ENCODE data around the gene ANKRD29. TPM values are rescaled to one million over a fixed set of nuclear protein-coding genes. Genes with fewer than 3 reads are reported as not detected.
A peak's percentile ranks its signal among the peaks of the same experiment; 100 is the strongest.

The ANKRD29 gene
- total RNA-seq, 2 experiments from 2014 or later, result not detected

DNA sequence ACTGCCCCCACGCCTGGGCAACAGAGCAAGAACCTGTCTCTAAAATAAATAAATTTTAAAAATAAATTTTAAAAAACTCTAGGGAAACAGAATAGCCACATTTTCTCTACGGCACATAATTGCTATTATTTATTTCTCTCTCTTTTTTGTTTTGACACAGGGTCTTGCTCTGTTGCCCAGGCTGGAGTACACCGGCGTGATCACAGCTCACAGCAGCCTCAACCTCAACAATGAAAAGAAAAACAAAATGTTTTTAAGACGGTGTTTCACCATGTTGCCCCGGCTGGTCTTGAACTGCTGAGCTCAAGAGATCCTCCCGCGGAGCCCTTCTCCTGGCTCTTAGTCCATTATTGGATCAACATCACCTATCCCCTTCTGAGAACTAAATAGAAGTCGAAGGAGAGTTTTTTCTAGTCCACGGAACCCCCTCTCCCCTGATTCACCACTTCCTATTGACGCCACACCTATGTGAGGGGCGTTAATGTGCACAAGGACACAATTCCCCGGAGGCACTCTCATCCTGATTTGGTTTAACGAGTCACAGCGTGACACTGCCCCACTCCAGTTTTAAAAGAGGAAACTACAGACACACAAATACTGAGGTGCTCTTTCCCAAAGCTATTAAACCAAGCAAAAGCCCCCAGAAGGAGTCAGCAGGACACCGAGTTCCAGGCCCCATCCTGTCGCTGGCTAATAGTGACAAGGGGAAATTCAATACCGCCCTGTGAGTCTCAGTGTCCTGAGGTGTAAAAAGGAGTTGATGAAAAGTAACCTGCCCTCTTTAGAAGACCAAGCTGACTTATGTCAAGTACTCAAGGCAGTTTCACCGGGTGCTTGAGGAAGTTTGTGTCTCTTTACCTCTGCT is 77.5 kb downstream of the ANKRD29 start:
- TF ChIP-seq, protein P1, sequence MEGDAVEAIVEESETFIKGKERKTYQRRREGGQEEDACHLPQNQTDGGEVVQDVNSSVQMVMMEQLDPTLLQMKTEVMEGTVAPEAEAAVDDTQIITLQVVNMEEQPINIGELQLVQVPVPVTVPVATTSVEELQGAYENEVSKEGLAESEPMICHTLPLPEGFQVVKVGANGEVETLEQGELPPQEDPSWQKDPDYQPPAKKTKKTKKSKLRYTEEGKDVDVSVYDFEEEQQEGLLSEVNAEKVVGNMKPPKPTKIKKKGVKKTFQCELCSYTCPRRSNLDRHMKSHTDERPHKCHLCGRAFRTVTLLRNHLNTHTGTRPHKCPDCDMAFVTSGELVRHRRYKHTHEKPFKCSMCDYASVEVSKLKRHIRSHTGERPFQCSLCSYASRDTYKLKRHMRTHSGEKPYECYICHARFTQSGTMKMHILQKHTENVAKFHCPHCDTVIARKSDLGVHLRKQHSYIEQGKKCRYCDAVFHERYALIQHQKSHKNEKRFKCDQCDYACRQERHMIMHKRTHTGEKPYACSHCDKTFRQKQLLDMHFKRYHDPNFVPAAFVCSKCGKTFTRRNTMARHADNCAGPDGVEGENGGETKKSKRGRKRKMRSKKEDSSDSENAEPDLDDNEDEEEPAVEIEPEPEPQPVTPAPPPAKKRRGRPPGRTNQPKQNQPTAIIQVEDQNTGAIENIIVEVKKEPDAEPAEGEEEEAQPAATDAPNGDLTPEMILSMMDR (conservative IDR thresholded peaks at IDR 0.05; ENCODE audit: low read length), result 0 out of 2 replicates have a peak, but pooled peaks have one; percentile 7
- TF ChIP-seq EZH2phosphoT487 (IDR thresholded peaks at IDR 0.05; ENCODE audit: borderline replicate concordance, low read depth, low read length), result no peak
- ChIA-PET CTCF (ENCODE audit: unreplicated experiment) (interaction anchor here (1.4 kb wide), 1 partner anchor 87 kb away, joined by 4 read pairs; no protein-coding TSS in a partner anchor), POLR2A (interaction anchor here (0.8 to 1.5 kb wide), 6 partner anchors 12 to 606 kb away, joined by 3 to 4 read pairs (median 4); no protein-coding TSS in a partner anchor)
- no peaks in the 10 kb centered on the region for H3K9me2 ChIP-seq (ENCODE audit: insufficient read depth, low read length)
- no peaks in the 10 kb centered on the region for H4K20me1 ChIP-seq (ENCODE audit: insufficient read depth, low read length)
- H2AFZ ChIP-seq (ENCODE audit: low read length), result peak overlapping the region; percentile 77; the same call in 1 of the 2 replicates
- peak overlapping the region; percentile 94 for H3K4me2 ChIP-seq (ENCODE audit: low read length)
- peak overlapping the region; percentile 85 for H3K27ac ChIP-seq (ENCODE audit: low read depth, low read length, poor library complexity, severe bottlenecking)
- peaks cover 19% of the 10 kb centered on the region for H3K36me3 ChIP-seq (ENCODE audit: insufficient read depth, low read length)
- BruUV-seq (replicated peaks), result TSS peak; percentile 52
- intact Hi-C loops (cut with micrococcal nuclease; ENCODE audit: unreplicated experiment), result loop anchor here (5.0 to 10.0 kb wide), 2 partner anchors 160 to 448 kb away; partner anchors contain the start of gene CABLES1
- DNase-seq (ENCODE audit: low spot score), result peak; percentile 48
- H3K79me2 ChIP-seq (ENCODE audit: insufficient read depth, low read depth, low read length), result peaks cover 25% of the 10 kb centered on the region; the same call in 1 of the 2 replicates
- peak overlapping the region; percentile 87 for H3K4me3 ChIP-seq (ENCODE audit: low read depth, low read length, poor library complexity, severe bottlenecking)
- H3K4me1 ChIP-seq (ENCODE audit: insufficient read depth, low read length, poor library complexity, severe bottlenecking), result peaks cover 25% of the 10 kb centered on the region
- H3K9me3 ChIP-seq (ENCODE audit: low read length), result no peaks in the 10 kb centered on the region

DNA sequence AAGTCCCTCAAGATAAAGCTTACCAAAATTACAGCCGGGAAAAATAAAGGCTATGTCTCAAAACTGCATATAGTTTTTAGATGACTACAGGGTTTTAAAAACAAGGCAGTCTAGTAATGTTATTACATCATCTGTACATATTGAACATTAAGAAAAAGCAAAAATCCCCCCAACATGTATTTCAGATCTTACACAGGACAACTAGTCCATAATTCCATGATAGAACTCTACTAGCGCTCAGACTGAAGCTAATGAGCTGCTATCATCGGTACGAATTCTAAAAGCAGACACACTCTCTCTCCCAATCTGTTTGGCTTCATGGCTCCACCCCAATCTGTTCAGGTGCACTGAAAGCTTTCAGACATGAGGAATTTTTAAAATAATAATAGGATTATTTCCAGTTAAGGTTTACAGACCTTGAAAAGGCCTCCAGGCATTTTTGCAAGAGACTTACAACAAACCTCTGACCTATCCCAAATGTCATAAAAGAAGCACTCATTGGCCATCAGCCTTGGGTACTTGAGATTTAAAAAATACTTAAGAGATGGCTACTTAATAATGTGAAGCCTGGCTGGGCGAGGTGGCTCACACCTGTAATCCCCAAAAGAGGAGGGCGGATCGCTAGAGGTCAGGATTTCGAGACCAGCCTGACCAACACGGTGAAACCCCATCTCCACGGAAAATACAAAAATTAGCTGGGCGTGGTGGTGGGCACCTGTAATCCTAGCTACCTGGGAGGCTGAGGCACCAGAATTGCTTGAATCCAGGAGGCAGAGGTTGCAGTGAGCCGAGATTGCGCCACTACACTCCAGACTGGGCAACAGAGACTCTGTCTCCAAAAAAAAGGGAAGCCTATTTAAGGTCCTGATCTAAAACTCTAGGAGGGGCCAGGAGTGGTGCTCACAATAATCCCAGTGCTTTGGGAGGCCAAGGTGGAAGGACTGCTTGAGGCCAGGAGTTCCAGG is 78.4 kb downstream of the ANKRD29 start:
- no peak for DNase-seq (ENCODE audit: low spot score)
- no TSS peak for BruUV-seq (replicated peaks)
- intact Hi-C loops (cut with micrococcal nuclease; ENCODE audit: unreplicated experiment), result loop anchor here (10.0 kb wide), 1 partner anchor 160 kb away; no protein-coding TSS in a partner anchor
- H3K9me2 ChIP-seq (ENCODE audit: insufficient read depth, low read length), result no peaks in the 10 kb centered on the region
- peaks cover 19% of the 10 kb centered on the region for H3K36me3 ChIP-seq (ENCODE audit: insufficient read depth, low read length)
- ChIA-PET POLR2A (interaction anchor here (1.0 to 1.1 kb wide), 2 partner anchors 11 to 29 kb away, joined by 3 to 4 read pairs; no protein-coding TSS in a partner anchor), CTCF (ENCODE audit: unreplicated experiment) (no interaction called here)
- H3K27ac ChIP-seq (ENCODE audit: low read depth, low read length, poor library complexity, severe bottlenecking), result no peak overlapping the region
- TF ChIP-seq EZH2phosphoT487 (IDR thresholded peaks at IDR 0.05; ENCODE audit: borderline replicate concordance, low read depth, low read length), result no peak
- TF ChIP-seq, protein P1 (conservative IDR thresholded peaks at IDR 0.05; ENCODE audit: low read length), result no peak
- H4K20me1 ChIP-seq (ENCODE audit: insufficient read depth, low read length), result no peaks in the 10 kb centered on the region
- no peak overlapping the region for H2AFZ ChIP-seq (ENCODE audit: low read length)
- no peak overlapping the region for H3K4me3 ChIP-seq (ENCODE audit: low read depth, low read length, poor library complexity, severe bottlenecking)
- H3K79me2 ChIP-seq (ENCODE audit: insufficient read depth, low read depth, low read length), result peaks cover 25% of the 10 kb centered on the region; the same call in 1 of the 2 replicates
- H3K9me3 ChIP-seq (ENCODE audit: low read length), result no peaks in the 10 kb centered on the region
- peaks cover 25% of the 10 kb centered on the region for H3K4me1 ChIP-seq (ENCODE audit: insufficient read depth, low read length, poor library complexity, severe bottlenecking)
- peak overlapping the region; percentile 26 for H3K4me2 ChIP-seq (ENCODE audit: low read length)

Measured in OCI-LY7 (cell line).